Muscle of back (tissue), 11 donors: ENCODE data around the gene RAMP2. TPM values are rescaled to one million over a fixed set of nuclear protein-coding genes. Genes with fewer than 3 reads are reported as not detected.

Experiments used
- DNase-seq, 3 donors: peaks; one replicate each; pipeline versions ENCODE4 v3.0.0 to v3.0.0-alpha.2; 2013
- polyA plus RNA-seq, 10 donors: library from polyadenylated mRNA; unstranded; fragments of 120-200 nt; gene quantifications; one replicate each; pipeline ENCODE4 v1.2.1, GENCODE V29; 2013; ENCODE audit not compliant: insufficient read length in 10 of 10

Gene RAMP2
- polyA plus RNA-seq, 10 donors: 56.8 to 86.9 (median 73.2) TPM

DNA sequence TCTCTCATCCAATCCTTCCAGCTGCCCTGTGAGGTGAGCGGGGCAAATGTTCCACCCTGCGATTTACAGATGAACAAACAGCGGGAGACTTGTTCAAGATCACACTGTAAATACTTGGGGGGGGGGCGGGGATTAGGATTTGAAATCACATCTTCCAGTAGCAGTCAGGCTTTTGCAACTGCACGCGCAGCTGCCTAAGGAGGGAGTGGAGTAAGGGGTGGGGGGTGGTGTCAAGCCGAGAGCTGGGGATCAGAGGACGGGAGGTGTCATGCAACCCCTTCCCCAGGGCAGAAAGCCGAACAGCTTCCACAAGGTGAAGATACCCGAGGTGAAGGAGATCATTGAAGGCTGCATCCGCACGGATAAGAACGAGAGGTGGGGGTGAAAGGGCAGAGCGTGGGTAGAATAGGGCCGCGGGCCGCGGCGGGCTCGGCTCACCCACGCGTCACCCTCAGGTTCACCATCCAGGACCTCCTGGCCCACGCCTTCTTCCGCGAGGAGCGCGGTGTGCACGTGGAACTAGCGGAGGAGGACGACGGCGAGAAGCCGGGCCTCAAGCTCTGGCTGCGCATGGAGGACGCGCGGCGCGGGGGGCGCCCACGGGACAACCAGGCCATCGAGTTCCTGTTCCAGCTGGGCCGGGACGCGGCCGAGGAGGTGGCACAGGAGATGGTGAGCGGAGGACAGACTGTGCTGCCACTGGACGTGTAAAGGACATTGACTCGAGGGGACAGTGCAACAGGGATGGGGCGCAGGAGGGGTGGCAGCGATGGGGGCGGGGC lies 24.0 kb downstream of the RAMP2 start:
- no peak for DNase-seq

DNA sequence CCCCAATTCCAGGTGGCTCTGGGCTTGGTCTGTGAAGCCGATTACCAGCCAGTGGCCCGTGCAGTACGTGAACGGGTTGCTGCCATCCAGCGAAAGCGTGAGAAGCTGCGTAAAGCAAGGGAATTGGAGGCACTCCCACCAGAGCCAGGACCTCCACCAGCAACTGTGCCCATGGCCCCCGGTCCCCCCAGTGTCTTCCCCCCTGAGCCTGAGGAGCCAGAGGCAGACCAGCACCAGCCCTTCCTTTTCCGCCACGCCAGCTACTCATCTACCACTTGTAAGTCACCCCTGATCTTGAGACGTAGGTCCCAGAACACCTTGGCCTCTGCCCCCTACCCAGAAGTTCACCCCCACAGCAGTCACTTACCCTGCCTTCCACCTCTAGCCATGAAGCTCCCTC lies 26.2 kb downstream of the RAMP2 start:
- DNase-seq: no peak

GRCh38 chr17:42791948-42792347 lies 30.9 kb downstream of the RAMP2 start:
- no peak for DNase-seq

- no peak for DNase-seq
Measured at GRCh38 chr17:42792545-42792944, 31.5 kb downstream of the RAMP2 start.

DNA sequence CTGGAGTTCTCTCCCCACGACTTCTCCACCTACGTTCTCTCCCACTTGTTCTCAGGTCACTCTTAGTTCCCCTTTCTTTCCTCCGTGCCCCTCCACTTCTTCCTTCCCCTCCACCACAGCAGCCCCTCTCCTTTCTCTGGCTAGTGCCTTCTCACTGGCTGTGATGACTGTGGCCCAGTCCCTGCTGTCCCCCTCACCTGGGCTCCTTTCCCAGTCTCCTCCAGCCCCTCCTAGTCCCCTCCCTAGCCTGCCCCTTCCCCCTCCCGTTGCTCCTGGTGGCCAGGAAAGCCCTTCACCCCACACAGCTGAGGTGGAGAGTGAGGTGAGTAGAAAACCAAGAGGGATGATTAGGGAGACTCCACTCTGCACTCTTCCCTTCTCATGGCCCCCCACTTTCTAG lies 34.0 kb downstream of the RAMP2 start:
- DNase-seq: no peak

- no peak for DNase-seq
Measured at GRCh38 chr17:42795465-42795864, 34.4 kb downstream of the RAMP2 start.

- no peak for DNase-seq
Measured at GRCh38 chr17:42796066-42796758, 35.2 kb downstream of the RAMP2 start.

- DNase-seq: no peak
Measured at GRCh38 chr17:42797067-42798007, 36.3 kb downstream of the RAMP2 start.

GRCh38 chr17:42798011-42798382 lies 37.0 kb downstream of the RAMP2 start:
- no peak for DNase-seq

- peak; percentile 75 to 95 (median 88) for DNase-seq
Measured at GRCh38 chr17:42798383-42799380, 37.7 kb downstream of the RAMP2 start, which contains the start of the genes CNTD1 and COA3. TSS of gene CNTD1 (plus strand) at chr17:42798861. CDS start at chr17:42799068, 207 bp downstream. TSS of gene COA3 (minus strand) at chr17:42798704. CDS start at chr17:42798681, 23 bp downstream.

DNA sequence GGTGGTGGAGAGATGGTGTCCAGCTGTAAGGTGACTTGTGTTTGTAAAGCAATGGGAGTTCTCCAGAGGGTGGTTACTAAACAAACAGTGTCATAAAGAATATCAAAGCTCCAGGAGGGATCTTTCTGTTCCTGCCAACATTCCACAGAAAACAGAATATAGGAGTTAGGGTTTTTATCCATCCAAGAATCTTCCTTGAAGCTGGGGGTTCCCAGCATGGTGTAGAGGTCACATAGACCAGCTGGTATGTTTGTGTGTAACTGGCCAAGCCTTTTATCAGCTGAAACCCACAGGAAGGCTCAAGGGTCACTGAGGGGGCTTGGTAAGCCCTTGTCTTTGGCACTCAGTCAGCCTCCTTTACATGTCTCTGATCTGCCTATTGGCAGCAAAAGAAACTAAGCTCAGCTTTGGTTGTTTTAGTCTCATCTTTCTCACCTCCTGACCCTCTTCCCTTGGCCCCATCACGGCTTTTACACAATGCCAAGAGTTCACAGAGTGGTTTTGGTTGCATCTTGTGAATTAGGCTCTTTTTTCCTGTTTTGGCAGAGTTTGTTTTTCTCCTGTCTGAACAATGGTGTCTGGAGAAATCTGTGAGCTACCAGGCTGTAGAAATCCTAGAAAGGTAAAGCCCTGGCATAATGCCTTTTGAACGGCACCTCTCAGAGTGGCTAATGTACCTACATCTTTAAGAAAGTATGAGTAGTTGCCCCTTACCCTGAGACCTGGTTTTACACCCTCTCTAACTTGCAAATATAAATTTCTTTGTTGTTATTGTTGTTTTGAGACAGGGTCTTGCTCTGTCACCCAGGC lies 42.3 kb downstream of the RAMP2 start:
- DNase-seq: no peak

- DNase-seq: no peak
Measured at GRCh38 chr17:42804918-42805367, 43.9 kb downstream of the RAMP2 start.

DNA sequence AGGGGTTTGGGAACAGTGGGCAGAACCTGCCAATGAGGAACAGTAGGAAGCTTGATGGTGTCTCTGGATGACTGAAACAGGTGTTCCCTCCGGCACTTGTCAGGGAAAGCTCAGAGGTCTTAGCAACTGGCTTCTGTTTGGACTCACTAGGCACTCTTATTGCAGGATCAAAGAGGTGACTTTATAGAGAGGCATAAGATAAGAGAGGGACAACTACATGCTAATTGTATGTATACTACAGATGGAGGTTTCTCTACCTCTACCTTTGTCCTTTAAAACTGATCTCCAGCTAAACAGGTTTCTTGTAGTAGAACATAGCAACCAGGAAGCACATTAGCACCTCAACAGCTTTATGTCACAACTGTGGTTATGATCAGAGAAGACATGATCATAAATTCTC lies 45.2 kb downstream of the RAMP2 start:
- no peak for DNase-seq

DNA sequence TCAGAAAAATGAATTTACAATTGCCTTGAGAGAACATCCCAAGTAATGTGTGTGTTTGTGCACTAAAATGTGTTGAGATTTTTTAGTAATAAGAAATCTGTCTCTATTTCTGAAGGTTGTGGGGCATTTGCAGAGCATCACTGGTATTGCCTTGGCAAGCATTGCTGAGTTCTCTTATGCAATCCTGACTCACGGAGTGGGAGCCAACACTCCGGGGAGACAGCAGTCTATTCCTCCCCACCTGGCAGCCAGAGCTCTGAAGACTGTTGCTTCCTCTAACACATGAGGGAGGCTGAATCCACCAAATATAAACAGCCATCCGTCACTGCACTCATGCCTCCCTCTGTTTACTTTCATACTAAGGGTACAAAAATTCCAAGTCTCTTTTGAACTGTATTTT lies 48.2 kb downstream of the RAMP2 start:
- DNase-seq: no peak

Other genes starting within 250 kb of the RAMP2 start
- gene NAGLU, start 225.0 kb upstream of the RAMP2 start, polyA plus RNA-seq: 10 to 100 TPM; 15.2 to 21.4 (median 17.5) TPM
- gene HSD17B1, start 208.3 kb upstream of the RAMP2 start, polyA plus RNA-seq: 1 to 10 TPM; 1.7 to 3.6 (median 2.6) TPM
- gene COASY, start 199.1 kb upstream of the RAMP2 start, polyA plus RNA-seq: 10 to 100 TPM; 20.0 to 29.7 (median 27.1) TPM
- gene MLX, start 194.1 kb upstream of the RAMP2 start, polyA plus RNA-seq: 10 to 100 TPM; 33.4 to 42.9 (median 38.5) TPM
- 10 to 100 TPM in 3 of 10 donors, 1 to 10 TPM in 7; 7.7 to 14.6 (median 9.5) TPM for gene PSMC3IP, start 183.5 kb upstream of the RAMP2 start, polyA plus RNA-seq
- gene RETREG3, start 151.9 kb upstream of the RAMP2 start, polyA plus RNA-seq: 10 to 100 TPM; 26.0 to 36.0 (median 32.1) TPM
- gene TUBG1, start 151.5 kb upstream of the RAMP2 start, polyA plus RNA-seq: 10 to 100 TPM; 29.7 to 39.5 (median 34.5) TPM
- gene TUBG2, start 101.9 kb upstream of the RAMP2 start, polyA plus RNA-seq: 10 to 100 TPM in 9 of 10 donors, 1 to 10 TPM in 1; 9.7 to 21.2 (median 12.6) TPM
- 10 to 100 TPM; 23.6 to 41.7 (median 35.5) TPM for gene PLEKHH3, start 84.2 kb upstream of the RAMP2 start, polyA plus RNA-seq
- gene CCR10, start 79.4 kb upstream of the RAMP2 start, polyA plus RNA-seq: 1 to 10 TPM in 7 of 10 donors, under 1 TPM in 3; 0.71 to 2.1 (median 1.6) TPM
- gene CNTNAP1, start 78.7 kb upstream of the RAMP2 start, polyA plus RNA-seq: 10 to 100 TPM; 10.2 to 15.7 (median 11.9) TPM
- gene EZH1, start 16.2 kb upstream of the RAMP2 start, polyA plus RNA-seq: 10 to 100 TPM; 15.5 to 31.4 (median 19.0) TPM
- 10 to 100 TPM; 26.0 to 38.5 (median 31.9) TPM for gene VPS25, start 12.2 kb downstream of the RAMP2 start, polyA plus RNA-seq
- gene WNK4, start 19.4 kb downstream of the RAMP2 start, polyA plus RNA-seq: 1 to 10 TPM in 3 of 10 donors, under 1 TPM in 7; 0.31 to 1.3 (median 0.54) TPM
- 10 to 100 TPM; 48.5 to 61.5 (median 57.3) TPM for gene COA3, start 37.5 kb downstream of the RAMP2 start, polyA plus RNA-seq
- 1 to 10 TPM in 3 of 10 donors, under 1 TPM in 7; 0.46 to 1.5 (median 0.74) TPM for gene CNTD1, start 37.6 kb downstream of the RAMP2 start, polyA plus RNA-seq
- 10 to 100 TPM; 38.4 to 54.3 (median 46.2) TPM for gene BECN1, start 63.1 kb downstream of the RAMP2 start, polyA plus RNA-seq
- 10 to 100 TPM; 47.7 to 71.6 (median 55.8) TPM for gene PSME3, start 72.2 kb downstream of the RAMP2 start, polyA plus RNA-seq
- gene AOC2, start 83.4 kb downstream of the RAMP2 start, polyA plus RNA-seq: 1 to 10 TPM in 2 of 10 donors, under 1 TPM in 8; 0.59 to 1.4 (median 0.77) TPM
- gene AOC3, start 90.0 kb downstream of the RAMP2 start, polyA plus RNA-seq: 10 to 100 TPM; 15.8 to 25.3 (median 17.4) TPM
- under 1 TPM in 1 of 10 donors, not detected in 9; 0.35 TPM for gene G6PC1, start 139.6 kb downstream of the RAMP2 start, polyA plus RNA-seq
- 10 to 100 TPM; 45.0 to 69.9 (median 48.3) TPM for gene AARSD1, start 203.2 kb downstream of the RAMP2 start, polyA plus RNA-seq
- gene PTGES3L, start 218.9 kb downstream of the RAMP2 start, polyA plus RNA-seq: 10 to 100 TPM; 46.0 to 82.2 (median 70.7) TPM
- gene RUNDC1, start 219.3 kb downstream of the RAMP2 start, polyA plus RNA-seq: 1 to 10 TPM; 6.0 to 8.9 (median 7.5) TPM
- gene RPL27, start 237.2 kb downstream of the RAMP2 start, polyA plus RNA-seq: 1,000 to 10,000 TPM; 2,057 to 2,736 (median 2,428) TPM
- gene IFI35, start 245.6 kb downstream of the RAMP2 start, polyA plus RNA-seq: 1 to 10 TPM; 4.2 to 7.7 (median 6.5) TPM